DMS114 treated with DMSO at 0.1 percent for 48 hours (cell line): ENCODE data around the gene PCBP4.
A peak's percentile ranks its signal among the peaks of the same experiment; 100 is the strongest.
"Not testable (repeated sequence)": the region's sequence is repeated elsewhere in the genome, so short reads cannot be mapped to it uniquely, and the experiment has no call there.

Source experiments
- DNase-seq: peaks from one replicate; lab custom pipeline; 2025; ENCODE audit not compliant: unreplicated experiment; lab: John Stamatoyannopoulos, UW

Gene PCBP4

GRCh38 chr3:51995346-51996163, 28.3 kb upstream of the PCBP4 start, which contains the start of gene RPL29:
Gene RPL29, minus strand, starts transcription at chr3:51995895. Its CDS starts 434 bp downstream, at chr3:51995461.
- peak; percentile 94 for DNase-seq

GRCh38 chr3:51994530-51994929, 27.3 kb upstream of the PCBP4 start:
- DNase-seq = no peak

- DNase-seq = not testable (repeated sequence)
Observed at GRCh38 chr3:51993657-51994056, 26.4 kb upstream of the PCBP4 start.

- DNase-seq = no peak
Observed at GRCh38 chr3:51992017-51992682, 24.9 kb upstream of the PCBP4 start.

- DNase-seq = not testable (repeated sequence)
Observed at GRCh38 chr3:51990501-51990971, 23.3 kb upstream of the PCBP4 start.

GRCh38 chr3:51988286-51989146, 21.3 kb upstream of the PCBP4 start:
- DNase-seq = no peak

- no peak for DNase-seq
Observed at GRCh38 chr3:51987568-51987967, 20.3 kb upstream of the PCBP4 start.

- no peak for DNase-seq
Observed at GRCh38 chr3:51986010-51986947, 19.0 kb upstream of the PCBP4 start.

GRCh38 chr3:51985063-51985462, 17.8 kb upstream of the PCBP4 start:
- DNase-seq = no peak

- DNase-seq = no peak
Observed at GRCh38 chr3:51984269-51984647, 17.0 kb upstream of the PCBP4 start.

- DNase-seq = no peak
Observed at GRCh38 chr3:51983578-51984268, 16.5 kb upstream of the PCBP4 start.

- DNase-seq = peak; percentile 57
Observed at GRCh38 chr3:51982838-51983577, 15.8 kb upstream of the PCBP4 start, which contains the start of gene ACY1. Gene ACY1, plus strand, starts transcription at chr3:51983535. Its CDS starts 530 bp downstream, at chr3:51984065.

- no peak for DNase-seq
Observed at GRCh38 chr3:51982352-51982837, 15.1 kb upstream of the PCBP4 start.

GRCh38 chr3:51980253-51980652, 13.0 kb upstream of the PCBP4 start:
- DNase-seq = no peak

- no peak for DNase-seq
Observed at GRCh38 chr3:51978143-51978502, 10.9 kb upstream of the PCBP4 start.

GRCh38 chr3:51977446-51978142, 10.3 kb upstream of the PCBP4 start:
- DNase-seq = no peak

GRCh38 chr3:51975852-51976549, 8.7 kb upstream of the PCBP4 start:
- peak; percentile 41 for DNase-seq
